ENCODE data around the gene TWF2. TPM values are rescaled to one million over a fixed set of nuclear protein-coding genes. Genes with fewer than 3 reads are reported as not detected.
"Not testable (repeated sequence)": the region's sequence is repeated elsewhere in the genome, so short reads cannot be mapped to it uniquely, and the experiment has no call there.

The TWF2 gene
- polyA plus RNA-seq, 1 donor from 2014 or later, result 61.7 TPM

DNA sequence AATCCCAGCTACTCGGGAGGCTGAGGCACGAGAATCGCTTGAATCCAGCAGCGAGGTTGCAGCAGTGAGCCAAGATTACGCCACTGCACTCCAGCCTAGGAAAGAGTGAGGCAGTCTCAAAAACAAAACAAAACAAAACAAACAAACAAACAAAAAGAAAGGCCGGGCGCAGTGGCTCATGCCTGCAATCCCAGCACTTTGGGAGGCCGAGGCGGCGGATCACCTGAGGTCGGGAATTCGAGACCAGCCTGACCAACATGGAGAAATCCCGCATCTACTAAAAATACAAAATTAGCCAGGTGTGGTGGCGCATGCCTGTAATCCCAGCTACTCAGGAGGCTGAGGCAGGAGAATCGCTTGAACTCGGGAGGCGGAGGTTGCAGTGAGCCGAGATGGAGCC lies 35.8 kb upstream of the TWF2 start:
- not testable (repeated sequence) for H3F3A ChIP-seq (ENCODE audit: insufficient read depth, low read length, poor library complexity, severe bottlenecking); H2AFZ ChIP-seq (ENCODE audit: low read depth, low read length); H3K9me2 ChIP-seq (ENCODE audit: insufficient read depth, low read length); H3K36me3 ChIP-seq (ENCODE audit: insufficient read depth, low read length); H3K27me3 ChIP-seq (ENCODE audit: insufficient read depth, low read depth, low read length); H3K9me3 ChIP-seq (ENCODE audit: low read length); H3K27ac ChIP-seq (ENCODE audit: low read length); H3K4me2 ChIP-seq (ENCODE audit: low read length); H3K9ac ChIP-seq (ENCODE audit: low read length)
- Histone ChIP-seq H3K79me2 (replicated peaks; ENCODE audit: insufficient read depth, low read length) (peaks cover 67% of the 10 kb centered on the region), H4K20me1 (ENCODE audit: insufficient read depth) (peaks cover 17% of the 10 kb centered on the region), H3K4me3 (ENCODE audit: low read length) (peak overlapping the region; percentile 34)

DNA sequence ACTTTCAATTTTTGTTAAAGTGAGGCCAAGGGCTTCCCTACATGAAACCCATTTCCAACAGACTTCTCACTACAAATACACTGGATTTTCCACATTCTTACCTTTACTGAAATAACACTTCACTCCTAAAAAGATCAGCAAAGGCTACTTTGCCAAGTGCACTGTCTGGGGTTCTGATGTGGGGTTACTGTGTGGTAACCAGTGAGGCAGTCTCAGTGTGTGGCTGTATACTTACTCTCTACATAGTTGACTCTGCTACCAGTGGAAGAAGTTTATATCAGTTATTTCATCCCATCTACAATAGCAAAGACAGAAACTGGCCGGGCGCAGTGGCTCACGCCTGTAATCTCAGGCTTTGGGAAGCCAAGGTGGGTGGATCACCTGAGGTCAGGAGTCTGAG lies 33.9 kb upstream of the TWF2 start:
- TF ChIP-seq RAD21 (conservative IDR thresholded peaks at IDR 0.05), result no peak
- TF ChIP-seq TAF1 (IDR thresholded peaks at IDR 0.05; ENCODE audit: low read depth), result no peak
- TF ChIP-seq SMC3 (conservative IDR thresholded peaks at IDR 0.05; ENCODE audit: poor library complexity), result no peak
- TF ChIP-seq, protein P1, sequence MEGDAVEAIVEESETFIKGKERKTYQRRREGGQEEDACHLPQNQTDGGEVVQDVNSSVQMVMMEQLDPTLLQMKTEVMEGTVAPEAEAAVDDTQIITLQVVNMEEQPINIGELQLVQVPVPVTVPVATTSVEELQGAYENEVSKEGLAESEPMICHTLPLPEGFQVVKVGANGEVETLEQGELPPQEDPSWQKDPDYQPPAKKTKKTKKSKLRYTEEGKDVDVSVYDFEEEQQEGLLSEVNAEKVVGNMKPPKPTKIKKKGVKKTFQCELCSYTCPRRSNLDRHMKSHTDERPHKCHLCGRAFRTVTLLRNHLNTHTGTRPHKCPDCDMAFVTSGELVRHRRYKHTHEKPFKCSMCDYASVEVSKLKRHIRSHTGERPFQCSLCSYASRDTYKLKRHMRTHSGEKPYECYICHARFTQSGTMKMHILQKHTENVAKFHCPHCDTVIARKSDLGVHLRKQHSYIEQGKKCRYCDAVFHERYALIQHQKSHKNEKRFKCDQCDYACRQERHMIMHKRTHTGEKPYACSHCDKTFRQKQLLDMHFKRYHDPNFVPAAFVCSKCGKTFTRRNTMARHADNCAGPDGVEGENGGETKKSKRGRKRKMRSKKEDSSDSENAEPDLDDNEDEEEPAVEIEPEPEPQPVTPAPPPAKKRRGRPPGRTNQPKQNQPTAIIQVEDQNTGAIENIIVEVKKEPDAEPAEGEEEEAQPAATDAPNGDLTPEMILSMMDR (IDR thresholded peaks at IDR 0.05; ENCODE audit: poor library complexity, severe bottlenecking), result no peak
- no peak for TF ChIP-seq EZH2 (IDR thresholded peaks at IDR 0.05; ENCODE audit: borderline replicate concordance, insufficient read depth, low read length, poor library complexity, severe bottlenecking)
- no peak for TF ChIP-seq POLR2AphosphoS5 (IDR thresholded peaks at IDR 0.05)
- TF ChIP-seq EP300 (conservative IDR thresholded peaks at IDR 0.05; ENCODE audit: poor library complexity, severe bottlenecking), result no peak
- TF ChIP-seq, protein P2, sequence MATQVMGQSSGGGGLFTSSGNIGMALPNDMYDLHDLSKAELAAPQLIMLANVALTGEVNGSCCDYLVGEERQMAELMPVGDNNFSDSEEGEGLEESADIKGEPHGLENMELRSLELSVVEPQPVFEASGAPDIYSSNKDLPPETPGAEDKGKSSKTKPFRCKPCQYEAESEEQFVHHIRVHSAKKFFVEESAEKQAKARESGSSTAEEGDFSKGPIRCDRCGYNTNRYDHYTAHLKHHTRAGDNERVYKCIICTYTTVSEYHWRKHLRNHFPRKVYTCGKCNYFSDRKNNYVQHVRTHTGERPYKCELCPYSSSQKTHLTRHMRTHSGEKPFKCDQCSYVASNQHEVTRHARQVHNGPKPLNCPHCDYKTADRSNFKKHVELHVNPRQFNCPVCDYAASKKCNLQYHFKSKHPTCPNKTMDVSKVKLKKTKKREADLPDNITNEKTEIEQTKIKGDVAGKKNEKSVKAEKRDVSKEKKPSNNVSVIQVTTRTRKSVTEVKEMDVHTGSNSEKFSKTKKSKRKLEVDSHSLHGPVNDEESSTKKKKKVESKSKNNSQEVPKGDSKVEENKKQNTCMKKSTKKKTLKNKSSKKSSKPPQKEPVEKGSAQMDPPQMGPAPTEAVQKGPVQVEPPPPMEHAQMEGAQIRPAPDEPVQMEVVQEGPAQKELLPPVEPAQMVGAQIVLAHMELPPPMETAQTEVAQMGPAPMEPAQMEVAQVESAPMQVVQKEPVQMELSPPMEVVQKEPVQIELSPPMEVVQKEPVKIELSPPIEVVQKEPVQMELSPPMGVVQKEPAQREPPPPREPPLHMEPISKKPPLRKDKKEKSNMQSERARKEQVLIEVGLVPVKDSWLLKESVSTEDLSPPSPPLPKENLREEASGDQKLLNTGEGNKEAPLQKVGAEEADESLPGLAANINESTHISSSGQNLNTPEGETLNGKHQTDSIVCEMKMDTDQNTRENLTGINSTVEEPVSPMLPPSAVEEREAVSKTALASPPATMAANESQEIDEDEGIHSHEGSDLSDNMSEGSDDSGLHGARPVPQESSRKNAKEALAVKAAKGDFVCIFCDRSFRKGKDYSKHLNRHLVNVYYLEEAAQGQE (IDR thresholded peaks at IDR 0.05; ENCODE audit: borderline replicate concordance), result no peak
- no peak for TF ChIP-seq MXI1 (conservative IDR thresholded peaks at IDR 0.05; ENCODE audit: poor library complexity, severe bottlenecking)
- H3K9me3 ChIP-seq (ENCODE audit: low read length), result no peaks in the 10 kb centered on the region
- no peak overlapping the region for H3K27ac ChIP-seq (ENCODE audit: low read length)
- H3K36me3 ChIP-seq (ENCODE audit: insufficient read depth, low read length), result no peaks in the 10 kb centered on the region
- no peak overlapping the region for H3K9ac ChIP-seq (ENCODE audit: low read length)
- H3K27me3 ChIP-seq (ENCODE audit: insufficient read depth, low read depth, low read length), result no peaks in the 10 kb centered on the region
- H3K4me2 ChIP-seq (ENCODE audit: low read length), result no peak overlapping the region
- H4K20me1 ChIP-seq (ENCODE audit: insufficient read depth), result peaks cover 17% of the 10 kb centered on the region
- peaks cover 81% of the 10 kb centered on the region for H3K79me2 ChIP-seq (replicated peaks; ENCODE audit: insufficient read depth, low read length)
- no peak overlapping the region for H2AFZ ChIP-seq (ENCODE audit: low read depth, low read length)
- H3K9me2 ChIP-seq (ENCODE audit: insufficient read depth, low read length), result no peaks in the 10 kb centered on the region
- no peaks in the 10 kb centered on the region for H3F3A ChIP-seq (ENCODE audit: insufficient read depth, low read length, poor library complexity, severe bottlenecking)
- H3K4me3 ChIP-seq (ENCODE audit: low read length), result no peak overlapping the region

DNA sequence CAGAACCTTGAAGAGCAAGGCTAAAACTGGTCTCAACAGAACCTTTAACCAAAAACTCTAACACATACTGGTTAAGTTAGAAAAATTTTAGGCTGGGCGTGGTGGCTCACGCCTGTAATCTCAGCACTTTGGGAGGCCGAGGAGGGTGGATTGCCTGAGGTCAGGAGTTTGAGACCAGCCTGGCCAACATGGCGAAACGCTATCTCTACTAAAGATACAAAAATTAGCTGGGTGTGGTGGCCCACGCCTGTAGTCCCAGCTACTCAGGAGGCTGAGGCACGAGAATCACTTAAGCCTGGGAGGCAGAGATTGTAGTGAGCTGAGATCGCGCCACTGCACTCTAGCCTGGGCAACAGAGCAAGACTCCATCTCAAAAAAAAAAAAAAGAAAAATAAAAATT lies 33.2 kb upstream of the TWF2 start:
- H3K4me3 ChIP-seq (ENCODE audit: low read length); H3K9ac ChIP-seq (ENCODE audit: low read length); H3K27ac ChIP-seq (ENCODE audit: low read length); H3K27me3 ChIP-seq (ENCODE audit: insufficient read depth, low read depth, low read length); H3K9me3 ChIP-seq (ENCODE audit: low read length); H3K4me2 ChIP-seq (ENCODE audit: low read length); H3F3A ChIP-seq (ENCODE audit: insufficient read depth, low read length, poor library complexity, severe bottlenecking); H2AFZ ChIP-seq (ENCODE audit: low read depth, low read length); H3K36me3 ChIP-seq (ENCODE audit: insufficient read depth, low read length); H3K9me2 ChIP-seq (ENCODE audit: insufficient read depth, low read length): not testable (repeated sequence)
- Histone ChIP-seq H4K20me1 (ENCODE audit: insufficient read depth) (peaks cover 17% of the 10 kb centered on the region), H3K79me2 (replicated peaks; ENCODE audit: insufficient read depth, low read length) (peaks cover 76% of the 10 kb centered on the region)

Data from neural cell (in vitro differentiated cells).